IMR-90 (cell line): ENCODE measurements around the gene SYS1. TPM values are rescaled to one million over a fixed set of nuclear protein-coding genes. Genes with fewer than 3 reads are reported as not detected.

Experiments used
- ATAC-seq: fragments of 200-7000 bp; cut with Tn5 transposase; 2 replicates; pipeline ENCODE4 v1.9.1; 2020; ENCODE audit warnings: low read depth, mild to moderate bottlenecking, moderate library complexity
- BruUV-seq: library from RNA; stranded (reverse); fragments of 400-500 nt; replicated peaks from 2 replicates; lab custom pipeline; 2021; lab: Mats Ljungman, UMichigan
- CTCF ChIA-PET: fragments of 300-600 bp; formaldehyde crosslinking; extraction: SDS; loops from one replicate; lab custom pipeline; 2021; ENCODE audit warnings: antibody characterized with exemption; lab: Yijun Ruan, JAX
- POLR2A ChIA-PET: fragments of 300-600 bp; sonication (Branson Sonifier 250); formaldehyde crosslinking; loops from one replicate; lab custom pipeline; 2022; ENCODE audit warnings: antibody characterized with exemption; ENCODE audit not compliant: unreplicated experiment; lab: Charles Lee
- DNase-seq: peaks from one replicate; pipeline ENCODE4 v3.0.0; 2013
- H2AFZ ChIP-seq: replicated peaks from 2 replicates; pipeline ENCODE3; 2013; ENCODE audit warnings: low read length, mild to moderate bottlenecking; ENCODE audit not compliant: poor library complexity
- H2AK5ac ChIP-seq: 2 replicates; pipeline ENCODE4 v1.6.1; 2013; ENCODE audit warnings: low read depth, low read length, inconsistent platforms
- H2AK9ac ChIP-seq: replicated peaks from 2 replicates; pipeline ENCODE3; 2013; ENCODE audit warnings: mild to moderate bottlenecking, low read depth, low read length, moderate library complexity; ENCODE audit not compliant: poor library complexity
- H2BK120ac ChIP-seq: 2 replicates; pipeline ENCODE4 v1.6.1; 2013; ENCODE audit warnings: low read depth, low read length, inconsistent platforms
- H2BK15ac ChIP-seq: 3 replicates; pipeline ENCODE4 v1.6.1; 2013; ENCODE audit warnings: low read depth, low read length, inconsistent platforms
- H2BK20ac ChIP-seq: 2 replicates; pipeline ENCODE4 v1.6.1; 2013; ENCODE audit warnings: low read depth, mild to moderate bottlenecking, inconsistent platforms, low read length, moderate library complexity
- H2BK5ac ChIP-seq: 2 replicates; pipeline ENCODE4 v1.6.1; 2013; ENCODE audit warnings: mild to moderate bottlenecking, low read depth, low read length, inconsistent platforms; ENCODE audit not compliant: poor library complexity, severe bottlenecking
- H3K14ac ChIP-seq: replicated peaks from 2 replicates; pipeline ENCODE4 v1.6.1; 2013; ENCODE audit warnings: low read depth, low read length, inconsistent platforms
- H3K18ac ChIP-seq: 2 replicates; pipeline ENCODE4 v1.6.1; 2013; ENCODE audit warnings: low read depth, low read length, control low read depth
- H3K23ac ChIP-seq: 2 replicates; pipeline ENCODE4 v1.6.1; 2013; ENCODE audit warnings: low read depth, low read length, inconsistent platforms
- H3K27ac ChIP-seq: 2 replicates; pipeline ENCODE4 v1.5.1; 2013; ENCODE audit warnings: mild to moderate bottlenecking, control low read depth, low read length; ENCODE audit not compliant: insufficient read depth
- H3K27me3 ChIP-seq: 2 replicates; pipeline ENCODE4 v1.6.1; 2013; ENCODE audit warnings: low read length; ENCODE audit not compliant: control insufficient read depth, insufficient read depth
- H3K36me3 ChIP-seq: 2 replicates; pipeline ENCODE4 v1.6.1; 2013; ENCODE audit warnings: low read length, mixed read lengths; ENCODE audit not compliant: control insufficient read depth, insufficient read depth
- H3K4ac ChIP-seq: 2 replicates; pipeline ENCODE4 v1.6.1; 2013; ENCODE audit warnings: low read depth, low read length, inconsistent platforms
- H3K4me1 ChIP-seq: 2 replicates; pipeline ENCODE4 v1.6.1; 2013; ENCODE audit warnings: low read length, mixed read lengths; ENCODE audit not compliant: control insufficient read depth, insufficient read depth
- H3K4me2 ChIP-seq: 2 replicates; pipeline ENCODE4 v1.6.1; 2013; ENCODE audit warnings: low read depth, mild to moderate bottlenecking, control low read depth, low read length, moderate library complexity
- H3K4me3 ChIP-seq: 2 replicates; pipeline ENCODE4 v1.5.1; 2013; ENCODE audit warnings: low read depth, mild to moderate bottlenecking, control low read depth, low read length, moderate library complexity; ENCODE audit not compliant: insufficient read depth
- H3K56ac ChIP-seq: 2 replicates; pipeline ENCODE4 v1.6.1; 2013; ENCODE audit warnings: low read length, inconsistent platforms; ENCODE audit not compliant: insufficient read depth; ENCODE audit errors: extremely low read depth
- H3K79me1 ChIP-seq, 2 experiments: 2 replicates each; pipeline ENCODE4 v1.6.1; 2013; ENCODE audit warnings: low read length in 2 of 2, inconsistent platforms in 1 of 2, low read depth in 1 of 2
- H3K9ac ChIP-seq: 2 replicates; pipeline ENCODE4 v1.6.1; 2013; ENCODE audit warnings: low read depth, low read length, control low read depth
- H3K9me1 ChIP-seq: 2 replicates; pipeline ENCODE4 v1.6.1; 2013; ENCODE audit warnings: low read length, inconsistent platforms; ENCODE audit not compliant: insufficient read depth
- H3K9me3 ChIP-seq: 2 replicates; pipeline ENCODE4 v1.6.1; 2013; ENCODE audit warnings: low read length; ENCODE audit not compliant: control insufficient read depth, insufficient read depth
- H4K20me1 ChIP-seq: 2 replicates; pipeline ENCODE4 v1.6.1; 2013; ENCODE audit warnings: low read length, inconsistent platforms; ENCODE audit not compliant: insufficient read depth
- H4K5ac ChIP-seq: 2 replicates; pipeline ENCODE4 v1.6.1; 2013; ENCODE audit warnings: mild to moderate bottlenecking, low read depth, low read length, control low read depth
- H4K8ac ChIP-seq, 2 experiments: 2 replicates each; pipeline ENCODE4 v1.6.1; 2013; ENCODE audit warnings: low read depth in 2 of 2, low read length in 2 of 2, control low read depth in 1 of 2, inconsistent platforms in 1 of 2
- H4K91ac ChIP-seq: 2 replicates; pipeline ENCODE4 v1.6.1; 2013; ENCODE audit warnings: low read depth, low read length, inconsistent platforms; ENCODE audit not compliant: insufficient read depth
- BHLHE40 ChIP-seq: fragments of 150-350 bp; IDR thresholded peaks from 2 replicates; pipeline ENCODE4 v1.6.1; 2016; ENCODE audit warnings: mild to moderate bottlenecking, low read depth, low read length
- CEBPB ChIP-seq: IDR thresholded peaks from 2 replicates; pipeline ENCODE4 v1.6.1; 2012; ENCODE audit warnings: low read depth, low read length, improper control_type of control experiment
- CHD1 ChIP-seq: IDR thresholded peaks from 2 replicates; pipeline ENCODE4 v1.6.1; 2012; ENCODE audit warnings: low read depth, low read length, improper control_type of control experiment
- CTCF ChIP-seq: conservative IDR thresholded peaks from 2 replicates; pipeline ENCODE4 v1.5.1; 2012; ENCODE audit warnings: mild to moderate bottlenecking, low read depth, low read length, improper control_type of control experiment
- ELK1 ChIP-seq: fragments of 150-350 bp; IDR thresholded peaks from 2 replicates; pipeline ENCODE4 v1.6.1; 2016; ENCODE audit warnings: low read depth, mild to moderate bottlenecking, low read length, moderate library complexity, borderline replicate concordance
- FOS ChIP-seq: fragments of 150-350 bp; IDR thresholded peaks from 2 replicates; pipeline ENCODE4 v1.6.1; 2016; ENCODE audit warnings: low read depth, low read length
- MAFK ChIP-seq: IDR thresholded peaks from 2 replicates; pipeline ENCODE4 v1.6.1; 2012; ENCODE audit warnings: low read depth, low read length, improper control_type of control experiment
- MAZ ChIP-seq: IDR thresholded peaks from 2 replicates; pipeline ENCODE4 v1.6.1; 2012; ENCODE audit warnings: low read depth, mild to moderate bottlenecking, low read length, improper control_type of control experiment, moderate library complexity, borderline replicate concordance
- MXI1 ChIP-seq: IDR thresholded peaks from 2 replicates; pipeline ENCODE4 v1.6.1; 2012; ENCODE audit warnings: low read depth, mild to moderate bottlenecking, low read length, moderate library complexity, borderline replicate concordance
- NFE2L2 ChIP-seq: fragments of 150-350 bp; IDR thresholded peaks from 2 replicates; pipeline ENCODE4 v1.6.1; 2016; ENCODE audit warnings: low read depth, mild to moderate bottlenecking, low read length
- POLR2A ChIP-seq: IDR thresholded peaks from 2 replicates; pipeline ENCODE4 v1.6.1; 2012; ENCODE audit warnings: mild to moderate bottlenecking, low read depth, low read length
- RAD21 ChIP-seq: IDR thresholded peaks from 2 replicates; pipeline ENCODE4 v1.6.1; 2012; ENCODE audit warnings: low read length, improper control_type of control experiment
- RCOR1 ChIP-seq: IDR thresholded peaks from 2 replicates; pipeline ENCODE4 v1.6.1; 2012; ENCODE audit warnings: mild to moderate bottlenecking, low read length, improper control_type of control experiment; ENCODE audit not compliant: insufficient replicate concordance
- RFX5 ChIP-seq: IDR thresholded peaks from 2 replicates; pipeline ENCODE4 v1.8.0; 2012; ENCODE audit warnings: low read depth, mild to moderate bottlenecking, low read length, moderate library complexity
- SMC3 ChIP-seq: fragments of 150-350 bp; IDR thresholded peaks from 2 replicates; pipeline ENCODE4 v1.6.1; 2016; ENCODE audit warnings: low read depth, mild to moderate bottlenecking, antibody characterized with exemption, low read length, moderate library complexity
- USF2 ChIP-seq: fragments of 150-350 bp; IDR thresholded peaks from 2 replicates; pipeline ENCODE4 v1.6.1; 2017; ENCODE audit warnings: mild to moderate bottlenecking, antibody characterized with exemption, low read length, low read depth
- WGBS, 2 experiments: methylation state at CpG; one replicate each; pipeline versions ENCODE4 v1.1.5 to v1.1.7; 2013; ENCODE audit warnings: missing lambda C conversion rate in 2 of 2; ENCODE audit not compliant: insufficient read length in 1 of 2; ENCODE audit errors: extremely low coverage in 2 of 2; 5-methylcytosine and 5-hydroxymethylcytosine counted together
- dilution Hi-C: fragments of 300-500 bp; cut with HindIII; formaldehyde crosslinking; loops from one replicate; pipeline ENCODE4 v1.14.3; 2018; ENCODE audit warnings: low sequenced_read_pairs; ENCODE audit not compliant: unreplicated experiment
- in situ Hi-C: fragments of 300-500 bp; cut with MboI; formaldehyde crosslinking; loops from 3 replicates; pipeline ENCODE4 v1.14.3; 2019; ENCODE audit warnings: low sequenced_read_pairs, inconsistent platforms, mixed read lengths
- intact Hi-C: fragments of 100-400 bp; cut with micrococcal nuclease; formaldehyde crosslinking; loops from 2 replicates; pipeline ENCODE4 v1.10.0; 2022
- polyA plus RNA-seq, 3 experiments: library from polyadenylated mRNA; depleted of rRNA; stranded (reverse); fragments of >200 nt; gene quantifications; 2 replicates each; pipeline ENCODE4 v1.2.3, GENCODE V29; 2012; ENCODE audit warnings: low replicate concordance in 1 of 3
- total RNA-seq: library from RNA; depleted of rRNA; stranded (reverse); fragments of >200 nt; gene quantifications from 2 replicates; pipeline ENCODE4 v1.2.3, GENCODE V29; 2012

Gene SYS1
- total and polyA plus RNA-seq, 2 of the 4 experiments (the other 2 are of a cell fraction), result 12.9 to 24.6 TPM

- DNase-seq (no peak), ATAC-seq (no peak)
- no peak overlapping the region for H4K91ac ChIP-seq
- no peak for TF ChIP-seq ELK1
- no peak for TF ChIP-seq USF2
- TF ChIP-seq MAZ, result no peak
- TF ChIP-seq BHLHE40, result no peak
- no peak for TF ChIP-seq POLR2A
- TF ChIP-seq RCOR1, result no peak
- no peak for TF ChIP-seq CHD1
- no peak for TF ChIP-seq CEBPB
- no peak for TF ChIP-seq MXI1
- no peak for TF ChIP-seq FOS
- TF ChIP-seq NFE2L2, result no peak
- TF ChIP-seq CTCF, result no peak
- TF ChIP-seq SMC3, result no peak
- TF ChIP-seq MAFK, result no peak
- no peak for TF ChIP-seq RFX5
- TF ChIP-seq RAD21, result no peak
- H3K18ac ChIP-seq, result no peak overlapping the region
- 70% methylated on average over 5 of the region's 10 CpGs; no CpG with 5 or more reads in 1 of the 2 experiments for WGBS, 2 experiments
- in situ Hi-C loops, result no loop called here
- H3K56ac ChIP-seq, result no peak overlapping the region
- no TSS peak for BruUV-seq
- H3K9me3 ChIP-seq, result no peaks in the 10 kb centered on the region
- no peak overlapping the region for H4K8ac ChIP-seq
- no peak overlapping the region for H2AK5ac ChIP-seq
- intact Hi-C loops, result no loop called here
- H2BK15ac ChIP-seq, result no peak overlapping the region
- H3K9ac ChIP-seq, result no peak overlapping the region
- H2AFZ ChIP-seq, result peak overlapping the region; percentile 37
- peaks cover 0 to 3% of the 10 kb centered on the region in 2 experiments; a peak in 2 of 4 replicates for H3K79me1 ChIP-seq
- no peak overlapping the region for H2BK120ac ChIP-seq
- no peak overlapping the region for H3K4me2 ChIP-seq
- H4K5ac ChIP-seq, result no peak overlapping the region
- dilution Hi-C loops, result no loop called here
- H2BK20ac ChIP-seq, result no peak overlapping the region
- ChIA-PET CTCF (interaction anchor here (1.3 to 2.1 kb wide), 3 partner anchors 9 to 399 kb away, joined by 3 to 6 read pairs (median 5); partner anchors contain the start of gene SYS1), POLR2A (interaction anchor here (1.2 kb wide), 1 partner anchor 9 kb away, joined by 4 read pairs; the partner anchor contains the start of gene SYS1)
- peaks cover 7% of the 10 kb centered on the region for H3K36me3 ChIP-seq
- H2BK5ac ChIP-seq, result no peak overlapping the region
- no peak overlapping the region for H2AK9ac ChIP-seq
- no peaks in the 10 kb centered on the region for H4K20me1 ChIP-seq
- H3K4me1 ChIP-seq, result no peaks in the 10 kb centered on the region; the same call in 1 of the 2 replicates
- no peaks in the 10 kb centered on the region for H3K9me1 ChIP-seq
- H3K4ac ChIP-seq, result no peak overlapping the region
- no peak overlapping the region for H3K23ac ChIP-seq
- no peak overlapping the region for H3K14ac ChIP-seq
- no peaks in the 10 kb centered on the region for H3K27me3 ChIP-seq
- H3K4me3 ChIP-seq, result no peak overlapping the region
- H3K27ac ChIP-seq, result no peak overlapping the region
These were observed 9.3 kb downstream of the SYS1 start for GRCh38 chr20:45372241-45372640.
